Panc1 (cell line): Measurements from ENCODE around the gene MED8.

Source experiments
- CTCF ChIP-seq: fragments of 450-650 bp; IDR thresholded peaks from 2 replicates; pipeline ENCODE4 v1.5.1; 2017; ENCODE audit warnings: mild to moderate bottlenecking
- POLR2AphosphoS5 ChIP-seq: IDR thresholded peaks from 2 replicates; pipeline ENCODE4 v1.6.1; 2012; ENCODE audit warnings: mild to moderate bottlenecking, low read depth, low read length, moderate library complexity
- REST ChIP-seq, 2 experiments: IDR thresholded peaks; 2 replicates each; pipeline ENCODE4 v1.6.1; 2011 to 2012; ENCODE audit warnings: low read depth in 2 of 2, control low read depth in 1 of 2, low read length in 1 of 2, mild to moderate bottlenecking in 1 of 2, moderate library complexity in 1 of 2; ENCODE audit not compliant: insufficient read depth in 1 of 2
- SIN3A ChIP-seq: IDR thresholded peaks from 2 replicates; pipeline ENCODE4 v1.6.1; 2012; ENCODE audit warnings: low read depth, mild to moderate bottlenecking, low read length, moderate library complexity, borderline replicate concordance; ENCODE audit not compliant: insufficient read depth

- TF ChIP-seq CTCF (no peak), REST (IDR thresholded peaks at IDR 0.05; ENCODE audit: insufficient read depth in 1 of 2, low read depth in 2 of 2, low read length in 1 of 2) (no peak), POLR2AphosphoS5 (0 out of 2 replicates have a peak, but pooled peaks have one; percentile 13), SIN3A (no peak)
Measured at GRCh38 chr1:43349594-43350306, 39.9 kb downstream of the MED8 start.
